Measurements from ENCODE around the gene CDH2.

CDH2 gene

GRCh38 chr18:27995770-27996502, 181.0 kb downstream of the CDH2 start:
- no peak for DNase-seq (ENCODE audit: low read depth)
- no peak for TF ChIP-seq CTCF (IDR thresholded peaks at IDR 0.05; ENCODE audit: insufficient read depth, low read depth, low read length, missing control alignments)
- H3K4me3 ChIP-seq (ENCODE audit: low read depth, low read length), result no peak overlapping the region

- TF ChIP-seq CTCF (IDR thresholded peaks at IDR 0.05; ENCODE audit: insufficient read depth, low read depth, low read length, missing control alignments), result no peak
- H3K4me3 ChIP-seq (ENCODE audit: low read depth, low read length), result no peak overlapping the region
- DNase-seq (ENCODE audit: low read depth), result no peak
Observed at GRCh38 chr18:27994571-27994970, 182.4 kb downstream of the CDH2 start.

GRCh38 chr18:27991391-27991790, 185.5 kb downstream of the CDH2 start:
- TF ChIP-seq CTCF (IDR thresholded peaks at IDR 0.05; ENCODE audit: insufficient read depth, low read depth, low read length, missing control alignments), result no peak
- H3K4me3 ChIP-seq (ENCODE audit: low read depth, low read length), result no peak overlapping the region
- no peak for DNase-seq (ENCODE audit: low read depth)

- H3K4me3 ChIP-seq (ENCODE audit: low read depth, low read length), result no peak overlapping the region
- TF ChIP-seq CTCF (IDR thresholded peaks at IDR 0.05; ENCODE audit: insufficient read depth, low read depth, low read length, missing control alignments), result no peak
- no peak for DNase-seq (ENCODE audit: low read depth)
Observed at GRCh38 chr18:27985832-27986231, 191.1 kb downstream of the CDH2 start.

- no peak for DNase-seq (ENCODE audit: low read depth)
- no peak overlapping the region for H3K4me3 ChIP-seq (ENCODE audit: low read depth, low read length)
- no peak for TF ChIP-seq CTCF (IDR thresholded peaks at IDR 0.05; ENCODE audit: insufficient read depth, low read depth, low read length, missing control alignments)
Observed at GRCh38 chr18:27983780-27984179, 193.2 kb downstream of the CDH2 start.

GRCh38 chr18:27976806-27977408, 200.0 kb downstream of the CDH2 start:
- no peak for DNase-seq (ENCODE audit: low read depth)
- no peak for TF ChIP-seq CTCF (IDR thresholded peaks at IDR 0.05; ENCODE audit: insufficient read depth, low read depth, low read length, missing control alignments)
- H3K4me3 ChIP-seq (ENCODE audit: low read depth, low read length), result no peak overlapping the region
